Spleen (tissue), 11 donors: Measurements from ENCODE around the gene AMPH. TPM values are rescaled to one million over a fixed set of nuclear protein-coding genes. Genes with fewer than 3 reads are reported as not detected.

ENCODE experiments used
- DNase-seq: peaks from one replicate; pipeline ENCODE4 v3.0.0-alpha.2; 2020
- H3K27ac ChIP-seq, 8 donors: fragments of 200-600 bp; sonication (generic) in 7 of 8; 1 replicate in 4 of 8; 2 replicates in 4 of 8; pipeline versions ENCODE4 v1.5.0 to v1.8.0; 2016 to 2021; ENCODE audit warnings: inconsistent platforms in 4 of 8, mild to moderate bottlenecking in 4 of 8, moderate library complexity in 1 of 8
- H3K27me3 ChIP-seq, 7 donors: fragments of 200-600 bp; sonication (generic) in 6 of 7; replicated peaks in 1 of 7; 1 replicate in 4 of 7; 2 replicates in 3 of 7; pipeline versions ENCODE4 v1.5.0 to v1.8.0; 2016 to 2021; ENCODE audit warnings: inconsistent platforms in 3 of 7, mild to moderate bottlenecking in 1 of 7
- H3K36me3 ChIP-seq, 6 donors: fragments of 200-600 bp; sonication (generic) in 5 of 6; 1 replicate in 4 of 6; 2 replicates in 2 of 6; pipeline versions ENCODE4 v1.5.0 to v1.8.0; 2016 to 2021; ENCODE audit warnings: inconsistent platforms in 2 of 6
- H3K4me1 ChIP-seq, 6 donors: fragments of 200-600 bp; sonication (generic) in 5 of 6; 1 replicate in 3 of 6; 2 replicates in 3 of 6; pipeline versions ENCODE4 v1.5.0 to v1.8.0; 2016 to 2021; ENCODE audit warnings: inconsistent platforms in 3 of 6
- H3K4me3 ChIP-seq, 8 donors: fragments of 200-600 bp; sonication (generic) in 7 of 8; 1 replicate in 4 of 8; 2 replicates in 4 of 8; pipeline versions ENCODE4 v1.5.0 to v1.8.0; 2016 to 2021; ENCODE audit warnings: inconsistent platforms in 4 of 8, mild to moderate bottlenecking in 4 of 8, moderate library complexity in 2 of 8
- H3K9me3 ChIP-seq, 8 donors: fragments of 200-600 bp; sonication (generic) in 7 of 8; 1 replicate in 4 of 8; 2 replicates in 4 of 8; pipeline versions ENCODE4 v1.5.0 to v1.8.0; 2016 to 2021; ENCODE audit warnings: inconsistent platforms in 4 of 8
- POLR2A ChIP-seq, 3 donors: fragments of 450-650 bp; IDR thresholded peaks; one replicate each; pipeline ENCODE4 v1.5.1; 2017; ENCODE audit warnings: antibody characterized with exemption in 3 of 3, mild to moderate bottlenecking in 1 of 3
- POLR2AphosphoS5 ChIP-seq, 3 donors: sonication (generic); formaldehyde crosslinking; IDR thresholded peaks; one replicate each; pipeline ENCODE4 v1.5.1; 2017; ENCODE audit warnings: antibody characterized with exemption in 3 of 3
- WGBS, 5 donors: extraction: QIAGEN DNeasy Blood & Tissue Kit in 3 of 5; methylation state at CpG; one replicate each; pipeline versions ENCODE4 v1.1.5 to v1.1.7; 2013 to 2018; 5-methylcytosine and 5-hydroxymethylcytosine counted together
- intact Hi-C: fragments of 100-400 bp; cut with DNase I; formaldehyde crosslinking; loops from one replicate; pipeline ENCODE4 v1.15.0; 2023; ENCODE audit warnings: low total_unique reads
- polyA plus RNA-seq, 3 donors: library from polyadenylated mRNA; stranded (reverse); fragments of 200-250 nt; gene quantifications; one replicate each; pipeline ENCODE4 v1.2.1, GENCODE V29; 2013
- total RNA-seq, 7 donors: library from RNA; depleted of rRNA in 3 of 7; stranded (reverse); fragments of >200 nt in 3 of 7; fragmentation: NEBNext Ultra II Directional in 4 of 7; extraction: Animal tissue kit (Norgen Biotek cat#: 25700) in 4 of 7; gene quantifications; one replicate each; pipeline versions ENCODE4 v1.1.0 to v1.2.1, GENCODE V29; 2016 to 2021
- TF ChIP-seq, protein P1 (sequence below), 11 experiments: fragments of 200-600 bp in 7 of 11; fragments of 450-650 bp in 4 of 11; sonication (generic) in 4 of 11; IDR thresholded peaks in 8 of 11; conservative IDR thresholded peaks in 3 of 11; 1 replicate in 7 of 11; 2 replicates in 4 of 11; pipeline versions ENCODE4 v1.4.0 to v1.8.0; 2016 to 2021; ENCODE audit warnings: antibody characterized with exemption in 11 of 11, inconsistent platforms in 4 of 11, mild to moderate bottlenecking in 1 of 11
- donor health status: healthy with polysubstance abuse.
- donor health status: DM: no; HTN: no; CAD: no; lungs with moderate emphysema.
- donor health status: DM: no; HTN: no; CAD: no.
- donor health status: Bipolar disorder and iron deficiency.
- donor health status: healthy.
- donor health status: DM: no; HTN: no; CAD: no.
- donor health status: DM: yes; HTN: yes; CAD: no.

The AMPH gene
- total and polyA plus RNA-seq, 10 donors, result 0.09 to 10.3 (median 1.1) TPM

DNA sequence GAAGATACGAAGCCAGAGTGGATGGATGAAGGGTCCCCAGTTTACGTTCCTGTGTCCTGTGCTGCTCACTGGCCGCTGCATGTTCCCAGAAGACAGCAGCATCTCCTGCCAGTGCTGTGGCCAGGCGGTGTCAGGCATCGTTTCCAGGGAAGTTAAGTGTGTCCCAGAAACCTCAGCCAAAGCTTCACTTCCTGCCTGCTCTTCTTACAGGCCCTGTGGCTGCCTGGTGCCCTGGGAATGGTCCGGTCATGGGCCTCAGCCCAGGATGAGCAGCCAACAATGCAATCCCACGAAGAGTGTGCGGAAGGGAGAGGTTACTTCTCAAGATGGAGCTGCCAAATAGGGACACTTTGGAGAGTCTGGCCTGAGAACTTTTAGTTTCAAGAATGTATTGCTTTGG, 258.0 kb downstream of the AMPH start:
- H3K27ac ChIP-seq, result peak overlapping the region in 3 of 8 donors; percentile 11 to 47 (median 34)
- no peak for TF ChIP-seq POLR2A (IDR thresholded peaks at IDR 0.05)
- TF ChIP-seq, protein P1, sequence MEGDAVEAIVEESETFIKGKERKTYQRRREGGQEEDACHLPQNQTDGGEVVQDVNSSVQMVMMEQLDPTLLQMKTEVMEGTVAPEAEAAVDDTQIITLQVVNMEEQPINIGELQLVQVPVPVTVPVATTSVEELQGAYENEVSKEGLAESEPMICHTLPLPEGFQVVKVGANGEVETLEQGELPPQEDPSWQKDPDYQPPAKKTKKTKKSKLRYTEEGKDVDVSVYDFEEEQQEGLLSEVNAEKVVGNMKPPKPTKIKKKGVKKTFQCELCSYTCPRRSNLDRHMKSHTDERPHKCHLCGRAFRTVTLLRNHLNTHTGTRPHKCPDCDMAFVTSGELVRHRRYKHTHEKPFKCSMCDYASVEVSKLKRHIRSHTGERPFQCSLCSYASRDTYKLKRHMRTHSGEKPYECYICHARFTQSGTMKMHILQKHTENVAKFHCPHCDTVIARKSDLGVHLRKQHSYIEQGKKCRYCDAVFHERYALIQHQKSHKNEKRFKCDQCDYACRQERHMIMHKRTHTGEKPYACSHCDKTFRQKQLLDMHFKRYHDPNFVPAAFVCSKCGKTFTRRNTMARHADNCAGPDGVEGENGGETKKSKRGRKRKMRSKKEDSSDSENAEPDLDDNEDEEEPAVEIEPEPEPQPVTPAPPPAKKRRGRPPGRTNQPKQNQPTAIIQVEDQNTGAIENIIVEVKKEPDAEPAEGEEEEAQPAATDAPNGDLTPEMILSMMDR (IDR thresholded peaks at IDR 0.05 in 8 of 11, conservative IDR thresholded peaks at IDR 0.05 in 3 of 11), result no peak
- TF ChIP-seq POLR2AphosphoS5 (IDR thresholded peaks at IDR 0.05), result peak in 2 of 3 donors; percentile 33 to 56
- no peak overlapping the region for H3K4me3 ChIP-seq
- H3K9me3 ChIP-seq, result no peaks in the 10 kb centered on the region
- intact Hi-C loops, result loop anchor here (10.0 kb wide), 1 partner anchor 158 kb away; no protein-coding TSS in a partner anchor
- H3K4me1 ChIP-seq, result peaks cover 14 to 69% (median 36%) of the 10 kb centered on the region in 6 donors
- no peaks in the 10 kb centered on the region for H3K27me3 ChIP-seq
- H3K36me3 ChIP-seq, result peaks cover 0 to 39% (median 8%) of the 10 kb centered on the region in 6 donors
- 58 to 73% (median 69%) methylated on average over 8 of the region's 8 CpGs for WGBS, 5 donors
- no peak for DNase-seq

DNA sequence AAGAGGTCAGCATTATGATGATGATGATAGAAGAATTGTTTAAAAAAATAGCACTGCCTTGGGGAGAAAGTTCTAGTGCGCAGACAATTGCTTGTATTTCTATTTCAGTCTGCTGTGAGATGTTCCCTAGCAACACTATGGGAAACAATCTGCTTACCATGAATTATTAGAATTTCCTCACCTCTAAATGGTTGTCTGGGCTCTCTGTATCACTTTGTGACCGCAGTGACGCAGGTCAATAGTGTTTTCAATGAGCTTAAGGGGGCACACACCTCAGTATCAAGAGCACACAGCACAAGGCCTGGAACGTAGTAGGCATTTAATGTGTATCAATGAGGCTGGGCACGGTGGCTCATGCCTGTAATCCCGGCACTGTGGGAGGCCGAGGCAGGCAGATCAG, 258.9 kb downstream of the AMPH start:
- Histone ChIP-seq H3K36me3 (peaks cover 0 to 31% (median 7%) of the 10 kb centered on the region in 6 donors), H3K27ac (peak overlapping the region in 3 of 8 donors; percentile 29 to 47 (median 34)), H3K27me3 (no peaks in the 10 kb centered on the region), H3K4me1 (peaks cover 20 to 78% (median 45%) of the 10 kb centered on the region in 6 donors), H3K4me3 (no peak overlapping the region), H3K9me3 (no peaks in the 10 kb centered on the region)
- intact Hi-C loops, result loop anchor here (10.0 kb wide), 1 partner anchor 157 kb away; no protein-coding TSS in a partner anchor
- no peak for TF ChIP-seq POLR2A (IDR thresholded peaks at IDR 0.05)
- DNase-seq, result no peak
- WGBS, 5 donors, result 90 to 100% (median 93%) methylated on average over 7 of the region's 7 CpGs

DNA sequence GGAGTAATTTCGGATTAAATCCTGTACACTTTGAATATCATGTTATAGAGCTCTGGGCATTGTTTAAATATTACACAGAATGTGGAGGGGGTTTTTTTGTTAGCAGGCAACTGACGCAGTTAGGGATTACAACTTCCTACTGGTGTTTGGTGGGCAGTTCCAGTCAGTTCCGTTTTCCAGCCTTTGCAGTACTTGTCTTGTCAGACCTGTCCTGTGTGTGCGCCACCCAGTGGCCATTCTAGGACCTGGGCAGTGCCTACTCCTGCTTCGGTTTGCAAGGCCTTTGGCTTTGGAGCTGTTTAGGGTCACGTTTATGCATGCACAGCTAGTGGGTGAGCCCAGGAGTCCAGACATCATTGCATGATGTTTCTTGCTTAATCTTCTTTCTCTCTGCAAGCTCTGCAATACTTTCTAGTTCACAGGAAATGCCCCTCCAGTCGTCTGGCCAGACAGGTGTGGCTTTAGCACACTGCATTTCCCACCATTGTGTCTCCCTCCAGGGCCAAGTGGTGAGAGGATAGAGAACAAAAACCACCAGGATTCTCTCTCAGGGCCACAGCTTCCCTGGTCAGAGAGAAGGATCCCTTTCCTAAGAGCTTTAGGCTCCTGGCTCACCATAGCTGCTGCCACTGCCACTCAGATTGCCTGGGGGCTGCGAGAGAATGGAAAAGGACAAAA, 261.2 kb downstream of the AMPH start:
- intact Hi-C loops, result loop anchor here (5.0 to 10.0 kb wide), 2 partner anchors 155 to 263 kb away; no protein-coding TSS in a partner anchor
- Histone ChIP-seq H3K27ac (peak overlapping the region; percentile 16 to 80 (median 62)), H3K9me3 (no peaks in the 10 kb centered on the region), H3K4me1 (peaks cover 23 to 96% (median 54%) of the 10 kb centered on the region in 6 donors), H3K27me3 (no peaks in the 10 kb centered on the region), H3K4me3 (peak overlapping the region in 1 of 8 donors; percentile 40), H3K36me3 (peaks cover 0 to 8% (median 0%) of the 10 kb centered on the region in 6 donors)
- 24 to 29% (median 25%) methylated on average over 8 of the region's 8 CpGs for WGBS, 5 donors
- DNase-seq, result peak; percentile 96
- no peak for TF ChIP-seq POLR2A (IDR thresholded peaks at IDR 0.05)
- TF ChIP-seq POLR2AphosphoS5 (IDR thresholded peaks at IDR 0.05), result peak in 2 of 3 donors; percentile 42 to 57
- TF ChIP-seq, protein P1 (IDR thresholded peaks at IDR 0.05 in 8 of 11, conservative IDR thresholded peaks at IDR 0.05 in 3 of 11), result peak; percentile 63 to 93 (median 84)

DNA sequence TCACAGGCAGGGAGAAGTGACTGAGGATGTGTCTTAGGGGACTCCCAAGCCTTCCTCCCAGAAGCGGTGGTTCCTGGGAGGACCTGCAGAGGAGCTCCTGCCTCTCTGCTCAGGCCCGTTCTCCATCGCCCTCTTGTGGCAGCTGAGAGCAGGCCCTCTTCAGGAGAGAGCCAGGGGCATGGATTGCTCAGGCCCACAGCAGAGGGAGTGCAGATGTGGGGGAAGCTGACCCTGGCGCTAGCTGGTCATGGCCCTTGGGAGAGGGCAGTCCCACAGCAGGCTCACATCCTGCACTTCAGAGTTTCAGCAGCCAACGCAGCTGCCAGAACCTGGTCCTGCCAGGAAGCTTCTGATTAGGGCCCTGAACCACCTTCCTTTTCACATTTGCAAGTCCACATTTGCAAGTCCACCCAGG, 263.0 kb downstream of the AMPH start:
- Histone ChIP-seq H3K4me1 (peaks cover 23 to 94% (median 52%) of the 10 kb centered on the region in 6 donors), H3K9me3 (no peaks in the 10 kb centered on the region), H3K27me3 (no peaks in the 10 kb centered on the region), H3K36me3 (peaks cover 0 to 4% (median 0%) of the 10 kb centered on the region in 6 donors), H3K27ac (peak overlapping the region; percentile 3 to 80 (median 62)), H3K4me3 (peak overlapping the region in 1 of 8 donors; percentile 15)
- DNase-seq, result peak; percentile 93
- WGBS, 5 donors, result 21 to 54% (median 27%) methylated on average over 4 to 5 of the region's 5 CpGs
- intact Hi-C loops, result loop anchor here (5.0 kb wide), 1 partner anchor 261 kb away; no protein-coding TSS in a partner anchor
- TF ChIP-seq POLR2AphosphoS5 (IDR thresholded peaks at IDR 0.05) (peak; percentile 79 to 82 (median 79)), POLR2A (IDR thresholded peaks at IDR 0.05) (no peak)
- TF ChIP-seq, protein P1 (IDR thresholded peaks at IDR 0.05 in 8 of 11, conservative IDR thresholded peaks at IDR 0.05 in 3 of 11), result peak; percentile 48 to 92 (median 81)
